GM19372 (cell line): ENCODE data around the gene SERPIND1.
"Not testable (repeated sequence)": the region's sequence is repeated elsewhere in the genome, so short reads cannot be mapped to it uniquely, and the experiment has no call there.

Experiments used
- ATAC-seq: cut with Tn5 transposase; IDR thresholded peaks from one replicate; pipeline ENCODE4 v1.9.1; 2021; ENCODE audit warnings: mild to moderate bottlenecking, low read depth, moderate library complexity; ENCODE audit not compliant: unreplicated experiment

SERPIND1 gene

DNA sequence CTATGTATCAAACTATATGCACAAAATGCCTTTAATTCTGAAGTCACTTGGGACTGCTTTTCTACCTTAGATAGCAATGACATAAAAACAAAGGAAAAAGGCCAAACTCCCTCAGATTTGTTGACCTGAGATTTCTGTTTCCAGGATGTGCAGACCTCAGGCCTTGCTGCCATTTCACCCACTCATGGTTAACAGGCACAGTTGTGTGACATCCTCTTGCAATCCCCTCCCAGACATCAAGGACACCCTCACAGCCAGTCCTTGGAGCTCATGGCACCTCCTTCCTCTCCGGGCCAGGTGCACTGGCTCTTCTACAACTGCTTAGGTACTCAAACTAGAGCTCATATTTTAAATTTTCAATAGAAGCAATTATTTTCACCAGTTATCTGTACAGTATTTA lies 37.3 kb downstream of the SERPIND1 start:
- no peak for ATAC-seq

DNA sequence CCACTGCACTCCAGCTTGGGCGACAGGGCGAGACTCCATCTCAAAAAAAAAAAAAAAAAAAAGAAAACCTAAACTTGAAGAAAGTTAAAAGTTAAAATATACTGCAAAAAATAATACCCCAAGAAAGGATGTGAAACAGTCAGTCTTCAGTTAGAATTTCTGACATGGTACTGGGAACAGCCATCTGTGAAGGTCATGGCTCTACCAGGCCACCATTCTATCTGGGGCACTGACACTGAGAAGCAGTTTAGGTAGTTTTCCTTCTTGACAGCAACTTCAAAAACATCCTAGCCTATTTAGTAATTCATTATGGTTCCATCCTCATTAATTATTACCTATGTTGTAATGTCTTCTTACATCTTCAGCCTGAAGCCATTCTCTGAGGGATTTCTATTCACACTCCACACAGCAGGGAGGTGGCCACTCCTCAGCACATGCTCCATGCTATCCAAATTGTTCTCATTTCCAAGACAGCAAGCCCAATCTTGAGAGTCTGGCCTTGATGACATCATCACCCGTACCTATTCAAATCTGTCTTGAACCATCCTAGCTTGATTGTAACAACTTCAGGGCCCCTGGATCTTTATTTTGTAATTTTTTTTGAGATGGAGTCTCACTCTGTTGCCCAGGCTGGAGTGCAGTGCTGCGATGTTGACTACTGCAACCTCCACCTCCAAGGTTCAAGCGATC lies 38.2 kb downstream of the SERPIND1 start:
- ATAC-seq, result no peak

DNA sequence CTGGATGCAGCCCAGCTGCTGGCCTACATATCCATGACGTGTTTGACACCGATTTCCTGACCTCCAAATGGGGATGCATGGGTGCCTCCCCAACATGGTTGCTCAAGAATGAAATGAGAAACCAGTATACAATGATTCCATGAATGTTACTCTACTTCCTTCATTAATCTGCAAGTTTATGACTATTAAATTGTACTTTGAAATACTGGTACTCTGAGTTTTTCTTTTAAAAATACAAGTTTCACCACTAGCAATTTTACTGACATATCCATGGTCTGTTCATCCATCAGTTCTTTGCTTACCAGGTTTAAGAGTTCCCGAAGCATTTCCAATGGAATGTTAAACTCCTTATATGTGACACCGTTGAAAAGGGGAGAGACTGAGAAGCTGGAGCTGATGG lies 39.1 kb downstream of the SERPIND1 start:
- no peak for ATAC-seq

DNA sequence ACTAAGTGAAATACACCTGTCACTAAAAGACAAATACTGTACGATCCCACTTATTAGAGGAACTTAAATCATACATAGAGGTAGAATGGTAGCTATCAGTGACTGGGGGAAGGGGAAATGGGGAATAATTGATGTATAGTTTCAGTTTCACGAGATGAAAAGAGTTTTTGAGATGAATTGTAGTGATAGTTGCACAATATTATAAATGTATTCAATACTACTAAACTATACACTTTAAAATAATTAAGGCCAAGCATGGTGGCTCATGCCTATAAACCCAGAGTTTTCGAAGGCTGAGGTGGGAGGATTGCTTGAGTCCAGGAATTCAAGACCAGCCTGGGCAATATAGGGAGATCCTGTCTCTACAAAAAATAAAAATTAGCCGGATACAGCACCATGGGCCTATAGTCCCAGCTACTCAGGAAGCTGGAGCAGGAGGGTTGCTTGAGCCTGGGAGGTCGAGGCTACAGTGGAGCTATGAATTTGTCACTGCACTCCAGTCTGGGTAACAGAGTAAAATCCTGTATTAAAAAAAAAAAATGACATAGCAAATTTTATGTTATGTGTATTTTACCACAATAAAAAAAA lies 40.4 kb downstream of the SERPIND1 start:
- no peak for ATAC-seq

DNA sequence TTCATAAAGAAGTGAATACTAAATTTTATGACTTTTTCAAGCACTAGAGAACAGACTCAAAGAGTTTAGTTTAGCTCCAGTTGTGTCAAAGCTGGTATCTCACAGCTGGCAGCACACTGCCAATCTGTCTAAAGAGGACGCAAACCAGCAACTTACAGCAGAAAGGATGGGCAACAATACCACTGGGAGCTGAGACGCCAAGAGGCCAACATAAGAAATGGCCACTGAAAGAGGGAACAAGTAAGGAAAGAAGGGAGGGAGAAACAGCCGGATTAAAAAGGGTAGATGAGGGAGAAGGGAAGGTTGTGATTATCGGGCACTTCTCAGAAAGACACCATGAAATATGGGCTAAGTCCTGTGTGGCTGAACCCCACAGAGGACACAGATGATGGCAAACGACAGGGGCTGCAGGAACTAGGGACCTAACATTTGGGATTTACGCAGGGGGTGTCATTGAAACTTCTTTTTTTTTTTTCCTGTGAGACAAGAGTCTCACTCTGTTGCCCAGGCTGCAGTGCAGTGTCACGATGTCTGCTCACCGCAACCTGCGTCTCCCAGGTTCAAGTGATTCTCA lies 41.7 kb downstream of the SERPIND1 start:
- no peak for ATAC-seq

DNA sequence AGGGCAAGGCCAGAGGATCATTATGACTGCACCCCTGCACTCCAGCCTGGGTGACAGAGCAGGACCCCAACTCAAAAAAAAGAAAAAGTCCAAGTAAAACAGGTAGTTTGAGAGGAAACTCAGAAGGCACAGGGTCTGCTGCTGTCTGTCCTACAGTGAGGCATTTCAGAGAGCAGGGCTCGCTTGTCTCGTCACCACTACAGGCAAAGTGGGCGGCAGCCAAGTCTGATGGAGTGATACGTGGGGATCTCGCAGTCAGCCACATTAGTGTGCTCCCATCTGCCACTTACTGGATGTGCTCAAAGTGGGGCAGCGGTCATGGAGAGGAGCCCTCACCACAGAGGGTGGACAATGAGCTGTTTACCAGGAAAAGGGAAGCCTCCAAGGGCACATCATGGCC lies 42.6 kb downstream of the SERPIND1 start:
- no peak for ATAC-seq

DNA sequence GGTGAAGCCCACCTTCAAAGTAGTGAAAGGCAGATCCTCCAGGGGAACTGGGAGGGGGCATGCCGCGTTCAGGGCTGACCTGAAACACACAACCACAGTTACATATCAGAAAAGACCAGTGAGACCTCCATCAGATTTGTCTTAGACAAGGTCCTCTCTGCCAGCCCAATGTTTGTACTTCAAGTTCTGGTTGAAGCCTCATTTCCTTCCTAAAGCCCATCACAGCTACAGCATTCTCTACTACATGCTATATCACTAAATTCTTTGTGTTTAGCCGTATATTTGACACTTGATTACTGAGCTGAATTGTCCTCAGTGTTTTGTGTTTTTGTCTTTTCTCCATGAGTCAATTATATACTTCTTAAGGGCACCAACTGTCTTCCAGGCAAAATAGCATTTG lies 44.6 kb downstream of the SERPIND1 start:
- no peak for ATAC-seq

DNA sequence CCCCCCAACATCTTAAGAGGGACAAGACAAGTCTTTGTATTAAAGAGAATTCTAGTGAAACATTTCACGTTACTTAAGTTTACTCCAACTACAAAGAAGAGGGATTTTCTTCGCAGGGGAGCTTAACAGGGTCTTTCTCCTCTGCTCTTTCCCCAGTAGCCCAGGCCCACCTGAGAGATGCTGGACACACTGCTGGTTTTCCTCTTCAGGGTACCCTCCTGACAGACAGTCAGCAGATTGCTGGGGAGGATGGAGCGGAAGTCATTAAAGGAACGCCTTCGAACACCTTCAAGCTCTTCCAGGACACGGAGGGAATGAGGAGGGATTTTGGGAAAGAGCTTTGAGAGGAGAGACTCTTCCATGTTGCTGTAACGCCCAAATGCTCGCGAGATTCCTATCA lies 45.6 kb downstream of the SERPIND1 start:
- no peak for ATAC-seq

DNA sequence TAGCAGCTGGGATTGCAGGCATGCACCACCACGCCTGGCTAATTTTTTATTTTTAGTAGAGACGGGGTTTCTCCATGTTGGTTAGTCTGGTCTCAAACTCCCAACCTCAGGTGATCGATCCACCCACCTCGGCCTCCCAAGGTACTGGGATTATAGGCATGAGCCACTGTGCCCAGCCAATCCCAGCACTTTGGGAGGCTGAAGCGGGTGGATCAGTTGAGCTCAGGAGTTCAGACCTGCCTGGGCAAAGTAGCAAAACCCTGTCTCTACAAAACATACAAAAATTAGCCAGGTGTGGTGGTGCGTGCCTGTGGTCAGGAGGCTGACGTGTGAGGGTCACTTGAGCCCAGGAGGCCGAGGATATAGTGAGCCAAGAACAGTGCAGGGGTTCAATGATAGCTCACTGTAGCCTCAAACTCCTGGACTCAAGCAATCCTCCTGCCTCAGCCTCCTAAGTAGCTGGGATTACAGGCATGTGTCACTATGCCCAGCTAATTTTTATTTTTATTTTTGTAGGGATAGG lies 47.9 kb downstream of the SERPIND1 start:
- not testable (repeated sequence) for ATAC-seq

DNA sequence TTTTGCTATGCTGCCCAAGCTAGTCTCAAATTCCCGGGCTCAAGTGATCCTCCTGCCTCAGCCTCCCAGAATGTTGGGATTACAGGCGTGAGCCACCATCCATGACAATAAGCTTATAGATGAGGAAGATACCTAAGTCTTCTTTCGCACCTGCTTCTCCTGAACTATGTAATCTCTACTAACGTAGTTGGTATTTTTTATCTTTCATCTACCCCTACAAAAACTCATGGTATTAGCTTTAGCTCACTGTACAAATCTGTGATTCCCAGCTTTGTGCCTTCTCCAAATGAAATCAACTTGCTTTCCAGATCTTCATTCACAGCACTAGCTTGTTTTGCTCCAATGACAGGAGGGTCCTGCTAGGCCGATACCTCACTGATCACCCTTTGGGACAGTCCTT lies 48.3 kb downstream of the SERPIND1 start:
- ATAC-seq, result no peak

DNA sequence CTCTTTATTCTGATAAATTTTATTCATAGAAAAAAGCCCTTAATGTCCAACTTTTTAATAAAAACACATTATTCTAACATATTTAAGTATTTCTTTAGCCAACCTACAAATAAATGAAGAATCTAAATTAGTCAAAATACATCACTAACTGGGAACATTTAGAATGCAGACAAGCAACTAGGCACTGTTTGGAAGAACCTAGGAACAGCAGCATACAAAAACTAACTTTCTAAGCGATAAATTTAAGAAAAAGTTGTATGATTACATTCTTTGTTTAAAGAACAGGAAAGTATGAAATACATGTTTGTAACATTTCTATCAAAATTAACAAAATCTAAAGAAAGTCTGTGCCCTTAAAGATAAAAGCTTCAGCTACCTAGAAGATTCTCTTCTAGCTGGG lies 49.4 kb downstream of the SERPIND1 start:
- no peak for ATAC-seq

DNA sequence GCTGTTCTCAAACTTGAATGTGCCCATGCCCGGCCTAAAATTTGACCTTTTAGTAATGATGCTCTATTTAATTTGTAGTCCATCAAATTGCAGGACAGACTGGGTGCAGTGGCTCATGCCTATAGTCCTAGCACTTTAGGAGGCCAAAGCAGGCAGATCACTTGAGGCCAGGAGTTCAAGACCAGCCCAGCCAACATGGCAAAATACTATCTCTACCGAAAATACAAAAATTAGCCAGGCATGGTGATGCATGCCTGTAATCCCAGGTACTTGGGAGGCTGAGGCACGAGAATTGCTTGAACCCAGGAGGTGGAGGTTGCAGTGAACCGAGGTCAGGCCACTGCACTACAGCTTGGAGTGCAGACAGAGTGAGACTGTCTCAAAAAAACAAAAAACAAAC lies 51.3 kb downstream of the SERPIND1 start:
- not testable (repeated sequence) for ATAC-seq

DNA sequence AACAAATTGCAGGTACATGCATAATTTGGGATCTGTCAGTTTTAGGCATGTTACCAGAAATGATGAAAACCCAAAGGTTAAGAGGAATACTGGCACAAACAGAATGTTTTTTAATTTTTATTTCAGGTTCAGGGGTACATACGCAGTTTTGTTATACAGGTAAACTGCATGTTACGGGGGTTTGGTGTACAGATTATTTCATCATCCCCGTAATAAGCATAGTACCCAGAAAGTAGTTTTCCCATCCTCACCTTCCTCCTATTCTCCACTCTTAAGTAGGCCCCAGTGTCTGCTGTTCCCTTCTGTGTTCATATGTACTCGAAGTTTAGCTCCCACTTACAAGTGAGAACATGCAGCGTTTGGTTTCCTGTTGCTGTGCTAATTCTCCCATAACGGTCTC lies 51.7 kb downstream of the SERPIND1 start:
- ATAC-seq, result no peak

DNA sequence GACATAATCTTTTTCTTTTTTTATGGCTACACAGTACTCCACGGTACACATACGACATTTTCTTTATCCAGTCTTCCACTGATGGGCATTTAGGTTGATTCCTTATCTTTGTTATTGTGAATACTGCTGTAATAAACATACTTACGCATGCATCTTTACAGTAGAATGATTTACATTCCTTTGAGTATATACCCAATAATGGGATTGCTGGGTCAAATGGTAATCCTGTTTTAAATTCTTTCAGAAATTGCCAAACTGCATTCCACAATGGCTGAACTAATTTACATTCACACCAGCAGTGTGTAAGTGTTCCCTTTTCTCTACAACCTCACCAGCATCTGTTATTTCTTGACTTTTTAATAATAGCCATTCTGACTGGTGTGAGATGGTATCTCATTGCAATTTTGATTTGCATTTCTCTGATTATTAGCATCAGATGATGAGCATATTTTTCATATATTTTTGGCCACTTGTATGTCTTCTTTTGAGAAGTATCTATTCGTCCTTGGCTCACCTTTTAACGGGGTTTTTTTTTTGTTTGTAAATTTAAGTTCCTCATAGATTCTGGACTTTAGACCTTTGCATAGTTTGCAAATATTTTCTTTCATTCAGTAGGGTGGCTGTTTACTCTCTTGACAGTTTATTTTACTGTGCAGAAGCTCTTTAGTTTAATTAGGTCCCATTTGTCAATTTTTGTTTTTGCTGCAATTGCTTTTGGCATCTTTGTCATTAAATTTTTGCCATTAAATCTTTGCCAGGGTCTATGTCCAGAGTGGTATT lies 52.6 kb downstream of the SERPIND1 start:
- not testable (repeated sequence) for ATAC-seq

DNA sequence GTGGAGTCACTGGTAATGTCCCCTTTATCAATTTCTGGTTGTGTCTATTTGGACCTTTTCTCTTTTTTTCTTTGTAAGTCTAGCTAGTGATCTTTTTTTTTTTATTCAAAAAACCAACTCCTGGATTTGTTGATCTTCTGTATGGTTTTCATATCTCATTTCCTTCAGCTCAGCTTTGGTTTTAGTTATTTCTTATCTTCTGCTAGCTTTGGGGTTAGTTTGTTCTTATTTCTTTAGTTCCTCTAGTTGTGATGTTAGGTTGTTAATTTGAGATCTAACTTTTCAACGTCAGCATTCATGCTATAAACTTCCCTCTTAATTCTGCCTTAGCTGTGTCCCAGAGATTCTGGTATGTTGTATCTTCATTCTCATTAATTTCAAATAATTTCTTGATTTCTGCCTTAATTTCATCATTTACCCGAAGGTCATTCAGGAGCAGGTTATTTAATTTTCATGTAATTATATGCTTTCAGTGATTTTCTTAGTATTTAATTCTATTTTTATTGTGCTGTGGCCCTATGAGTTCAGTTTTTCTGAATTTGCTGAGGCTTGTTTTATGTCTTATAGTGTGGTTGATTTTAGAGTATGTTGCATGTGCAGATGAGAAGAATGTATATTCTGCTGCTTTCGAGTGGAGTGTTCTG lies 55.7 kb downstream of the SERPIND1 start:
- no peak for ATAC-seq

DNA sequence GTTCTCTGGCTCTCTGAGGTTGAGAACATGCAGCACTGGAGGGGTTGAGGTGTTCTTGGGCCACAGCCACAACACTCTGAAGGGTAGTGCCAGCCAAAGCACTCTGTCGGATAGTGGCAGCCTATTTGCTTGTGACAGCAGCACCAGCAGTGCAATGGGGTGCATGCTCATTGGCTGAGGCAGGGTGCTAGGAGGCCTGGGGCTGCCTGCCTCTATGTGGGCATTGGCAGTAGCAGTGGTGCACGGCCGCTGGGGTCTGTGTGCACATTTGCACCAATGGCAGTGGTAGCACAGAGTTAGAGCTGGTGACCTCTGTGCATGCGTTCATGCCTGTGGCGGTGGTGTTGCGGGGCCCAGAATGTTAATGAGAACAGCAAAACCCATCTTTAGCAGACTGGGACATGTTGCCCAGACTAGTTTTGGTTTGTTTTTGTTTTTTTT lies 59.3 kb downstream of the SERPIND1 start:
- ATAC-seq, result no peak

DNA sequence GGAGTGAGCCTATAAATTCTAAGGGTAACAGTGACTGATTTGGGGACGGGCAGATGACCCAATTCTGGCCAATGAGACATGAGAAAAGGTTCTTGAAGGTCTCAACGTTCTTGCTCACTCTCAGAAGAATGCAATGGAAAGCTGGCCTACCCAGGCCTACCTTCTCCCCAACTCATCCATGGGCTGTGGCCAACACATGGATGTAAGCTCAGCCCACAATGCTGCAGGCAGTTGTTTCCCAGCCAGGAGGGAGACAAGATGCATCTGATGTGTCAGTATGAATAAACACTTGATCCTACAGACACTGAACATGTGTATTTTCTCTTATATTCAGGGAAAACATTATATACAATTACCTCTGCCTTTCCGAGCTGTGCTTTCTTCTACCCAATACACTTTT lies 60.3 kb downstream of the SERPIND1 start:
- ATAC-seq, result no peak

DNA sequence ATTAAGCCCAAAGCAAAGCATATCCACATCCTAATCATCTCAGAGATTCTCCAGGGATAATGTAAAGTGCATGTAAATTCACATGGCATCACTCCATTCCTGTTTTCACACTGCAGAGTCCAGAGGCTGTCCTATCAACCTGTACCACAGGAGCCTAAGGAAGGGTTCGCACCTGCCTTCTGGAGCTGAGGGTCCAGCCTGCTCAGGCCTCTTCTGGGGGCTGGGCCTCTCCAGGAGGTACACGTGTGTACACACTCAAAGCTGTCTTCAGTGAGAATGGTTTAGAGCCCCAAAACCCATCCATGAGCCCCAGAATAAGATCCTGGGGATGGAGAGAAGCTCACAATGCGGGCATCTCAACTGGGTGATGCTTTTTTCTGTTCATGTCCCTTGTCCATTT lies 60.8 kb downstream of the SERPIND1 start:
- ATAC-seq, result no peak
